Measurements from ENCODE around the gene GABARAPL1. TPM values are rescaled to one million over a fixed set of nuclear protein-coding genes. Genes with fewer than 3 reads are reported as not detected.

Gene GABARAPL1
- total RNA-seq, 1 donor from 2014 or later = 74.7 TPM

- Mint-ChIP-seq H3K27me3 (ENCODE audit: unreplicated experiment) (peaks cover 8% of the 10 kb centered on the region), H3K4me3 (ENCODE audit: unreplicated experiment) (no peak overlapping the region), H3K36me3 (ENCODE audit: unreplicated experiment) (no peaks in the 10 kb centered on the region), H3K9me3 (ENCODE audit: unreplicated experiment) (no peaks in the 10 kb centered on the region), H3K4me1 (ENCODE audit: unreplicated experiment) (no peaks in the 10 kb centered on the region), H3K27ac (ENCODE audit: unreplicated experiment) (no peak overlapping the region)
- TF ChIP-seq CTCF (IDR thresholded peaks at IDR 0.05) = no peak
- no peak for DNase-seq (ENCODE audit: extremely low spot score, unreplicated experiment)
These were observed 29.1 kb downstream of the GABARAPL1 start for GRCh38 chr12:10241727-10242126.

GRCh38 chr12:10242539-10242938 is 29.9 kb downstream of the GABARAPL1 start:
- Mint-ChIP-seq H3K36me3 (ENCODE audit: unreplicated experiment) (no peaks in the 10 kb centered on the region), H3K4me3 (ENCODE audit: unreplicated experiment) (no peak overlapping the region), H3K4me1 (ENCODE audit: unreplicated experiment) (peaks cover 2% of the 10 kb centered on the region), H3K9me3 (ENCODE audit: unreplicated experiment) (no peaks in the 10 kb centered on the region), H3K27me3 (ENCODE audit: unreplicated experiment) (peaks cover 9% of the 10 kb centered on the region), H3K27ac (ENCODE audit: unreplicated experiment) (no peak overlapping the region)
- DNase-seq (ENCODE audit: extremely low spot score, unreplicated experiment) = no peak
- TF ChIP-seq CTCF (IDR thresholded peaks at IDR 0.05) = no peak

- no peaks in the 10 kb centered on the region for H3K9me3 Mint-ChIP-seq (ENCODE audit: unreplicated experiment)
- H3K36me3 Mint-ChIP-seq (ENCODE audit: unreplicated experiment) = no peaks in the 10 kb centered on the region
- no peak for TF ChIP-seq CTCF (IDR thresholded peaks at IDR 0.05)
- H3K27me3 Mint-ChIP-seq (ENCODE audit: unreplicated experiment) = peaks cover 15% of the 10 kb centered on the region
- H3K4me3 Mint-ChIP-seq (ENCODE audit: unreplicated experiment) = no peak overlapping the region
- no peak overlapping the region for H3K27ac Mint-ChIP-seq (ENCODE audit: unreplicated experiment)
- peaks cover 3% of the 10 kb centered on the region for H3K4me1 Mint-ChIP-seq (ENCODE audit: unreplicated experiment)
- no peak for DNase-seq (ENCODE audit: extremely low spot score, unreplicated experiment)
These were observed 31.3 kb downstream of the GABARAPL1 start for GRCh38 chr12:10243818-10244520.

DNA sequence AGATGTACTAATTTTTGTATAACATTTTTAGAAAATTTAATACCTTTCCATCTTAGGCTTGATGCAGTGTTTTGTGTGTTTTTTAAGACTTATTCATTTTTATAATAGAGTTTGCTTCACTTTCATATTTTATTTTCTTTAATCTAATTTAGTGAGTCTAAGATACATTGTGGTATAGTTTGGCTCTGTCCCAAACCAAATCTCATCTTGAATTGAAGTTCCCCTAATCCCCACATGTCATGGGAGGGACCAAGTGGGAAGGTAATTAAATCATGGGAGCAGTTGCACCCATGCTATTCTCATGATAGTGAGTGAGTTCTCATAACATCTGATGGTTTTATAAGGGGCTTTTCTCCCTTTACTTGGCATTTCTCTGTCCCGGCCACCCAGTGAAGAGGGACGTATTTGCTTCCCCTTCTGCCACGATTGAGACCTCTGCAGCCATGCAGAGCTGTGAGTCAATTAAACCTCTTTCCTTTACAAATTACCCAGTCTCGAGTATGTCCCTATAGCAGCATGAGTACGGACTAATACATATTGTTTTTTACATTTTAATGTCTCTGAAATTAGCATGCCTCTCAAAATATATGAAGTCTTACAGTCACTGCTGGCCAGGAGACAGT is 34.9 kb downstream of the GABARAPL1 start:
- Mint-ChIP-seq H3K36me3 (ENCODE audit: unreplicated experiment) (no peaks in the 10 kb centered on the region), H3K9me3 (ENCODE audit: unreplicated experiment) (no peaks in the 10 kb centered on the region), H3K4me3 (ENCODE audit: unreplicated experiment) (no peak overlapping the region), H3K27ac (ENCODE audit: unreplicated experiment) (no peak overlapping the region), H3K27me3 (ENCODE audit: unreplicated experiment) (peaks cover 23% of the 10 kb centered on the region), H3K4me1 (ENCODE audit: unreplicated experiment) (peaks cover 3% of the 10 kb centered on the region)
- no peak for TF ChIP-seq CTCF (IDR thresholded peaks at IDR 0.05)
- no peak for DNase-seq (ENCODE audit: extremely low spot score, unreplicated experiment)

DNA sequence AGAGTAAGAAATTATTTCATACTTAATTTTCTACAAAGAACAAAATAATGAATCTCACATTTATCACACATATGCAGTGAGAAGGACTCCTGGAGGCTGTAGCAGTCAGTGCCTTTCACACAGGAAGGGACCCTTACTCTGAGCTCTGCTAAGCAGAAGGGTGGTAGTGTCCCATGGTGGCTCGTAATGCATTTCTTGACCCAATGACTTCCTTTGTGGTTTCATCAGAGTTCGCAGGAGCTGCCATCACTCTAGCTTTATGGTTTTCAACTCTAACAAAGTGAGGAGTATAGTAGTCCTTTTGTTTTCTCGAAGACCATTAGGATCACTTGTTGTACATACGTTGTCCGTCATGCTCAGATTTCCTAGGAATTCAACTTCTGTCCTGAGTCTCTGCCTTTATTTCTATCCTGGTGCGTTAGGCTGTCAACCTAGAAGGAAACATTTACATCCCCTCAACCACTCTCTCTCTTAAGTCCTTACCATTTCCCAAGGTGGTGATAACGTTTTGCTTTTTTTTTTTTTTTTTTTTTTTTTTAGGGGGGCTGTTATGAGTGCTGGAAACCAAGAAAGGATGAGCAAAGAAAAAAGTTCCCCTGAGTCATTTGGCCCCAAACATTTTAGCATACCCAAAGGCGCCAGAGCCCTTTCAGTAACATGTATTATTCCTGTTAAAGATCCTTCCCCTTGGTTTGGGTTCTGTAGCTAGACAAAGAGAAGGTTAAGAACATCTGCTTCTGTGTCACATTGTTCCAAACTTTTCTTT is 37.2 kb downstream of the GABARAPL1 start:
- TF ChIP-seq CTCF (IDR thresholded peaks at IDR 0.05) = no peak
- no peak overlapping the region for H3K27ac Mint-ChIP-seq (ENCODE audit: unreplicated experiment)
- no peaks in the 10 kb centered on the region for H3K36me3 Mint-ChIP-seq (ENCODE audit: unreplicated experiment)
- peaks cover 15% of the 10 kb centered on the region for H3K27me3 Mint-ChIP-seq (ENCODE audit: unreplicated experiment)
- H3K9me3 Mint-ChIP-seq (ENCODE audit: unreplicated experiment) = no peaks in the 10 kb centered on the region
- peaks cover 3% of the 10 kb centered on the region for H3K4me1 Mint-ChIP-seq (ENCODE audit: unreplicated experiment)
- DNase-seq (ENCODE audit: extremely low spot score, unreplicated experiment) = no peak
- H3K4me3 Mint-ChIP-seq (ENCODE audit: unreplicated experiment) = no peak overlapping the region
